DND-41 (cell line): ENCODE results near the gene MGA.

ENCODE experiments used
- ATAC-seq: fragments of 200-7000 bp; cut with Tn5 transposase; 3 replicates; pipeline ENCODE4 v1.9.1; 2021; ENCODE audit warnings: low read depth; ENCODE audit not compliant: insufficient read depth
- DNase-seq: peaks from one replicate; pipeline ENCODE4 v3.0.0-alpha.2; 2020
- H2AFZ ChIP-seq: 2 replicates; pipeline ENCODE4 v1.6.0; 2012; ENCODE audit warnings: low read depth, low read length
- H3K27ac ChIP-seq: 2 replicates; pipeline ENCODE4 v1.5.1; 2012; ENCODE audit warnings: low read length, inconsistent platforms
- H3K27me3 ChIP-seq: fragments of 200-600 bp; sonication (generic); 2 replicates; pipeline ENCODE4 v1.6.0; 2012; ENCODE audit warnings: low read length, mild to moderate bottlenecking, inconsistent platforms; ENCODE audit not compliant: insufficient read depth, poor library complexity
- H3K36me3 ChIP-seq: 2 replicates; pipeline ENCODE4 v1.5.1; 2012; ENCODE audit warnings: low read length, inconsistent platforms; ENCODE audit not compliant: insufficient read depth
- H3K4me1 ChIP-seq: 2 replicates; pipeline ENCODE4 v1.5.1; 2012; ENCODE audit warnings: mild to moderate bottlenecking, low read length; ENCODE audit not compliant: insufficient read depth
- H3K4me2 ChIP-seq: 2 replicates; pipeline ENCODE4 v1.6.0; 2012; ENCODE audit warnings: mild to moderate bottlenecking, moderate library complexity, low read length, inconsistent platforms; ENCODE audit not compliant: insufficient read depth
- H3K4me3 ChIP-seq, 2 experiments: fragments of 200-600 bp in 1 of 2; shearing (Covaris generic) in 1 of 2; 2 replicates each; pipeline ENCODE4 v1.5.1; 2012 to 2016; ENCODE audit warnings: inconsistent platforms in 2 of 2, low read length in 2 of 2, mild to moderate bottlenecking in 2 of 2, low read depth in 1 of 2, moderate library complexity in 1 of 2
- H3K79me2 ChIP-seq: 2 replicates; pipeline ENCODE4 v1.6.0; 2012; ENCODE audit warnings: low read length, inconsistent platforms; ENCODE audit not compliant: insufficient read depth
- H3K9ac ChIP-seq: 2 replicates; pipeline ENCODE4 v1.6.0; 2012; ENCODE audit warnings: low read depth, mild to moderate bottlenecking, inconsistent platforms, low read length, moderate library complexity
- H3K9me3 ChIP-seq: 2 replicates; pipeline ENCODE4 v1.5.1; 2012; ENCODE audit warnings: low read length, moderate library complexity, mild to moderate bottlenecking, inconsistent platforms; ENCODE audit not compliant: insufficient read depth, severe bottlenecking
- H4K20me1 ChIP-seq: 2 replicates; pipeline ENCODE4 v1.6.0; 2012; ENCODE audit warnings: low read length; ENCODE audit not compliant: insufficient read depth
- CTCF ChIP-seq: IDR thresholded peaks from 2 replicates; pipeline ENCODE4 v1.5.1; 2012; ENCODE audit warnings: borderline replicate concordance, low read length, moderate library complexity, mild to moderate bottlenecking; ENCODE audit not compliant: poor library complexity, severe bottlenecking; ENCODE audit errors: extremely low read depth
- EZH2 ChIP-seq: IDR thresholded peaks from 3 replicates; pipeline ENCODE4 v1.6.1; 2012; ENCODE audit warnings: borderline replicate concordance, low read depth, mild to moderate bottlenecking, moderate library complexity, low read length, inconsistent platforms; ENCODE audit not compliant: severe bottlenecking

MGA gene

GRCh38 chr15:41648770-41649169 is 11.4 kb upstream of the MGA start:
- ATAC-seq (no peak), DNase-seq (no peak)
- Histone ChIP-seq H3K27me3 (no peaks in the 10 kb centered on the region), H3K36me3 (no peaks in the 10 kb centered on the region), H4K20me1 (no peaks in the 10 kb centered on the region), H2AFZ (no peak overlapping the region), H3K4me1 (peaks cover 6% of the 10 kb centered on the region; the same call in 1 of the 2 replicates), H3K4me2 (no peak overlapping the region), H3K79me2 (peaks cover 5% of the 10 kb centered on the region; the same call in 1 of the 2 replicates), H3K9me3 (no peaks in the 10 kb centered on the region), H3K27ac (no peak overlapping the region), H3K9ac (no peak overlapping the region), H3K4me3 (no peak overlapping the region)
- TF ChIP-seq EZH2: no peak
- TF ChIP-seq CTCF: no peak

DNA sequence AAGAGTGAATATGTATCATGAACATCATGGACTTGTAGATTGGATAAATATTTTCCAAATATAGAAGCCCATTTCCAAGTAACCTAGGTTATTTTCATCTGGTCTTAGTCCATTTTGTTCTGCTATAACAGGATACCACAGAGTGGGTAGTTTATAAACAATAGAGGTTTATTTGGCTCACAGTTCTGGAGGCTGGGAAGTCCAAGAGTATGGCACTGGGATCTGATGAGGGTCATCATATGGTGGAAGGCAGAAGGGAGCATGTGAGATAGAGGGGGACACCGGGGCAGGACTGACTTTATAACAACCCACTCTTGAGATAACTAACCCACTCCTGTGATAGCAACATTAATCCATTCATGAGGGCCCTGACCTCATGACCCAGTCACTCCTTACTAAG is 9.4 kb upstream of the MGA start:
- ATAC-seq: no peak
- no peaks in the 10 kb centered on the region for H3K27me3 ChIP-seq

DNA sequence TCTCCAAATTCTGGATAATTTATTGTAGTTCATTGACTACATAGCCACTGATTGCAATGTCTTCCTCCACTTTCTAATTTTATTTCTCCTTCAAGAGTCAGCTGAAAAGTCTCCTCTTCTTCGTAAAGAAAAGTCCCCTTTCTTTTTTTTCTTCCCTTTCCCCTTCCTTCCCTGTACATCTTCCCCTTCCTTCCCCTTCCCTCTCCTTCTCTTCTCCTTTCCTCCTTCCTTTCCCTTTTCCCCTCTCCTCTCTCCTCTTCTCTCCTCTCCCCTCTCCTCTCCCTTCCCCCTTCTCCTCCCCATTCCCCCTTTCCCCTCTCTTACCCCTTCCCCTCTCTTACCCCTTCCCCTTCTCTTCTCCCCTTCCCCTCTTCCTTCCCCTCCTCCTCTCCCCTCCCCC is 8.8 kb upstream of the MGA start:
- no peaks in the 10 kb centered on the region for H3K36me3 ChIP-seq
- no peak for ATAC-seq
- no peak overlapping the region for H3K4me3 ChIP-seq
- peaks cover 5% of the 10 kb centered on the region; the same call in 1 of the 2 replicates for H3K79me2 ChIP-seq
- H3K9me3 ChIP-seq: no peaks in the 10 kb centered on the region
- no peak overlapping the region for H2AFZ ChIP-seq
- H4K20me1 ChIP-seq: no peaks in the 10 kb centered on the region
- H3K4me1 ChIP-seq: peaks cover 18% of the 10 kb centered on the region
- no peak overlapping the region for H3K9ac ChIP-seq
- H3K27me3 ChIP-seq: no peaks in the 10 kb centered on the region
- no peak for DNase-seq
- TF ChIP-seq CTCF: no peak
- no peak overlapping the region for H3K4me2 ChIP-seq
- H3K27ac ChIP-seq: no peak overlapping the region

More for the DNA sequence above, 9.4 kb upstream of the MGA start:
- Histone ChIP-seq H3K9ac (no peak overlapping the region), H3K9me3 (no peaks in the 10 kb centered on the region), H3K79me2 (peaks cover 5% of the 10 kb centered on the region; the same call in 1 of the 2 replicates), H3K4me1 (peaks cover 13% of the 10 kb centered on the region), H3K4me3 (no peak overlapping the region), H4K20me1 (no peaks in the 10 kb centered on the region), H2AFZ (no peak overlapping the region), H3K4me2 (no peak overlapping the region), H3K36me3 (no peaks in the 10 kb centered on the region), H3K27ac (no peak overlapping the region)
- DNase-seq: no peak
- TF ChIP-seq CTCF (no peak), EZH2 (no peak)

GRCh38 chr15:41653760-41654159 is 6.4 kb upstream of the MGA start:
- TF ChIP-seq CTCF: no peak
- no peak for TF ChIP-seq EZH2
- ATAC-seq (no peak), DNase-seq (no peak)
- no peak overlapping the region for H3K27ac ChIP-seq
- H3K4me2 ChIP-seq: no peak overlapping the region
- H3K4me1 ChIP-seq: peaks cover 20% of the 10 kb centered on the region
- H3K27me3 ChIP-seq: no peaks in the 10 kb centered on the region
- H3K9me3 ChIP-seq: no peaks in the 10 kb centered on the region
- H3K79me2 ChIP-seq: 0 out of 2 replicates have a peak, but pooled peaks cover 3% of the 10 kb centered on the region
- no peaks in the 10 kb centered on the region for H4K20me1 ChIP-seq
- no peaks in the 10 kb centered on the region for H3K36me3 ChIP-seq
- no peak overlapping the region for H3K4me3 ChIP-seq
- H3K9ac ChIP-seq: no peak overlapping the region
- no peak overlapping the region for H2AFZ ChIP-seq
